Right lobe of liver (tissue), 6 donors: ENCODE data around the gene COA5. TPM values are rescaled to one million over a fixed set of nuclear protein-coding genes. Genes with fewer than 3 reads are reported as not detected.

Source experiments
- ATAC-seq, 4 donors: fragments of 200-7000 bp; cut with Tn5 transposase; one replicate each; pipeline ENCODE4 v1.9.1; 2020; ENCODE audit warnings: mild to moderate bottlenecking in 4 of 4, moderate library complexity in 4 of 4
- DNase-seq, 3 donors: peaks; one replicate each; pipeline ENCODE4 v3.0.0-alpha.2; 2020
- H3K27ac ChIP-seq, 3 donors: fragments of 200-600 bp; one replicate each; pipeline ENCODE4 v1.8.0; 2022
- H3K27me3 ChIP-seq, 2 donors: fragments of 200-600 bp; one replicate each; pipeline ENCODE4 v1.8.0; 2022
- H3K36me3 ChIP-seq, 4 donors: fragments of 200-600 bp; sonication (generic) in 1 of 4; one replicate each; pipeline versions ENCODE4 v1.5.1 to v1.8.0; 2017 to 2022; ENCODE audit warnings: control low read depth in 1 of 4
- H3K4me1 ChIP-seq, 4 donors: fragments of 200-600 bp; sonication (generic) in 1 of 4; one replicate each; pipeline versions ENCODE4 v1.5.1 to v1.8.0; 2017 to 2022; ENCODE audit warnings: control low read depth in 1 of 4
- H3K4me3 ChIP-seq, 3 donors: fragments of 200-600 bp; one replicate each; pipeline ENCODE4 v1.8.0; 2022
- H3K9me3 ChIP-seq, 4 donors: fragments of 200-600 bp; sonication (generic) in 1 of 4; one replicate each; pipeline versions ENCODE4 v1.5.1 to v1.8.0; 2017 to 2022; ENCODE audit warnings: control low read depth in 1 of 4
- CTCF ChIP-seq, 4 donors: fragments of 200-600 bp in 3 of 4; fragments of 450-650 bp in 1 of 4; IDR thresholded peaks; one replicate each; pipeline versions ENCODE4 v1.5.1 to v1.8.0; 2016 to 2022; ENCODE audit warnings: antibody characterized with exemption in 4 of 4, mild to moderate bottlenecking in 2 of 4
- POLR2A ChIP-seq: fragments of 450-650 bp; IDR thresholded peaks from one replicate; pipeline ENCODE4 v1.6.1; 2017; ENCODE audit warnings: antibody characterized with exemption, mild to moderate bottlenecking
- WGBS: methylation state at CpG from one replicate; pipeline ENCODE4 v1.1.6; 2018; ENCODE audit warnings: low coverage, low lambda C conversion rate; ENCODE audit not compliant: insufficient coverage; ENCODE audit errors: missing lambda C conversion rate; 5-methylcytosine and 5-hydroxymethylcytosine counted together
- intact Hi-C, 2 donors: fragments of 100-400 bp; cut with DNase I; formaldehyde crosslinking; loops; one replicate each; pipeline versions ENCODE4 v1.11.2 to v1.14.1; 2022
- total RNA-seq, 6 experiments: library from RNA; depleted of rRNA in 2 of 6; stranded (reverse); fragments of >200 nt in 2 of 6; fragmentation: NEBNext Ultra II Directional in 3 of 6; extraction: Animal tissue kit (Norgen Biotek cat#: 25700) in 3 of 6; gene quantifications; one replicate each; pipeline versions ENCODE4 v1.1.0 to v1.2.4, GENCODE V29; 2016 to 2023
- donor health status: DM: no; HTN: yes; CAD: no.
- donor health status: DM: no; HTN: no; CAD: no.
- donor health status: DM: no; HTN: no; CAD: no.
- donor health status: DM: no; HTN: yes; CAD: no.
- donor health status: DM: no; HTN: yes; CAD: no.

Gene COA5
- total RNA-seq, 6 experiments from 2014 or later, result 12.9 to 23.0 (median 16.7) TPM

DNA sequence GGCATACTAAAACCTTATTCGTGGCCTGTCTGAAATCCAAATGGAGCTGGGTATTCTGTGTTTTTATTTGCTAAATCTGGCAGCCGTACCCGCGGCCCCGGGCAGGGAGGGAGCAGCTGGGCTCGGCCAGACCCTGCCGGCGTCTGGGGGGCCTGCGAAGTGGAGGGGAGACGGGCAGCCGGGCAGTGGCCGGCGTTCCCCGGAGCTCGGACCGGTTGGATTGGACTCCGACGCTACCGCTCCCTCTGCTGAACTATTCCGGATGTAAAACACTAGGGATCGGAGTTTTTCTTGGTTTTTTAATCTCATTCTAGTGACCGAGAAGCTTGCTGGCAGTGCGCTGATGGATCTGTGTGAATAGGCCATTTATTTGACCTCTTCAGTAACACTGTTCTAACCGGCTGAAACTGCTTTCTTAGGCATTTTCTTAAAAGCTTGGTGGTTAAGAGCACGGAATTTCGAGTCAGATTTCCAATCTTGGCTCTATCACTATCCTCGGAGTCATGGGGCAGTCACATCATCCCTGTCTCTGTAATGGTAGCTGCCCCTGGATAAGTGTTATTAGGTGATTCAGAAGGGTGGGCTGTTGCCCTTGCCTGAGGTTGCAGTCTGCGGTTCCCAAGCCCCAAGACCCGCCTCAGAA is 771 bp upstream of the COA5 start:
- peak; percentile 26 to 49 (median 36) for ATAC-seq
- peaks cover 0 to 37% (median 15%) of the 10 kb centered on the region in 4 donors for H3K36me3 ChIP-seq
- WGBS, result 3% methylated on average over 18 of the region's 29 CpGs
- H3K4me1 ChIP-seq, result peaks cover 0 to 34% (median 14%) of the 10 kb centered on the region in 4 donors
- no peaks in the 10 kb centered on the region for H3K27me3 ChIP-seq
- TF ChIP-seq POLR2A, result no peak
- no peak for TF ChIP-seq CTCF (IDR thresholded peaks at IDR 0.05)
- no peaks in the 10 kb centered on the region for H3K9me3 ChIP-seq
- intact Hi-C loops, result no loop called here
- DNase-seq, result peak in 1 of 3 donors; percentile 41
- peak overlapping the region; percentile 92 to 94 (median 93) for H3K27ac ChIP-seq
- peak overlapping the region; percentile 90 to 95 (median 92) for H3K4me3 ChIP-seq

- Histone ChIP-seq H3K4me3 (peak overlapping the region; percentile 90 to 95 (median 92)), H3K27ac (peak overlapping the region; percentile 92 to 94 (median 93)), H3K27me3 (no peaks in the 10 kb centered on the region), H3K36me3 (peaks cover 0 to 30% (median 11%) of the 10 kb centered on the region in 4 donors), H3K9me3 (no peaks in the 10 kb centered on the region), H3K4me1 (peaks cover 0 to 34% (median 14%) of the 10 kb centered on the region in 4 donors)
- no peak for TF ChIP-seq POLR2A
- 1% methylated on average over 3 of the region's 7 CpGs for WGBS
- intact Hi-C loops, result no loop called here
- peak; percentile 27 to 56 (median 46) for ATAC-seq
- no peak for DNase-seq
Observed at GRCh38 chr2:98607741-98608115, 584 bp downstream of the COA5 start.

DNA sequence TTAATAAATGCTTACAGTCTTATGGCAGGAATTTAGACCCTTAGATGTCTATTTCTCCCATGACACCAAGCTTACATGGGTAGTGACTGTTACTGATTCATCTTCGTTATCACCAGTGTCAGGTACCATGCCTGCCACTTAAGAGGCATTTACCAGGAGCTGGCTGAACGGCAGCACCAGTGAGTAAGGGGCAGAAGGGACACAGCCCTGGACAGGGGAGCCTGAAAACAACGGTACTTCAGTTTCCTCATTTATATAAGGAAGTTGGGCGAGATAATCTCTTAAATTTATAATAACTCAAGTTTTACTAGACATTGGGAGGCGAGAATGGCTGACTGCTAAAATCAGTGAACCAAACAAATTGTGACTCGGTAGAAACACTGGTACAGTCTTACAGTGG is 1.2 kb downstream of the COA5 start:
- no peak for ATAC-seq
- no peak for DNase-seq
- H3K9me3 ChIP-seq, result no peaks in the 10 kb centered on the region
- TF ChIP-seq CTCF (IDR thresholded peaks at IDR 0.05), result no peak
- TF ChIP-seq POLR2A, result no peak
- H3K27ac ChIP-seq, result no peak overlapping the region
- WGBS, result 62% methylated on average over 6 of the region's 6 CpGs
- H3K36me3 ChIP-seq, result peaks cover 0 to 30% (median 9%) of the 10 kb centered on the region in 4 donors
- no peaks in the 10 kb centered on the region for H3K27me3 ChIP-seq
- peaks cover 0 to 34% (median 14%) of the 10 kb centered on the region in 4 donors for H3K4me1 ChIP-seq
- intact Hi-C loops, result no loop called here
- peak overlapping the region in 2 of 3 donors; percentile 90 to 92 for H3K4me3 ChIP-seq

GRCh38 chr2:98606431-98606830 is 1.9 kb downstream of the COA5 start:
- WGBS, result 90% methylated on average over 7 of the region's 7 CpGs
- H3K4me1 ChIP-seq, result peaks cover 0 to 34% (median 14%) of the 10 kb centered on the region in 4 donors
- H3K27me3 ChIP-seq, result no peaks in the 10 kb centered on the region
- intact Hi-C loops, result no loop called here
- DNase-seq, result no peak
- no peak overlapping the region for H3K4me3 ChIP-seq
- no peak for ATAC-seq
- no peak overlapping the region for H3K27ac ChIP-seq
- peaks cover 0 to 32% (median 9%) of the 10 kb centered on the region in 4 donors for H3K36me3 ChIP-seq
- no peak for TF ChIP-seq POLR2A
- no peaks in the 10 kb centered on the region for H3K9me3 ChIP-seq

- Histone ChIP-seq H3K36me3 (peaks cover 0 to 32% (median 10%) of the 10 kb centered on the region in 4 donors), H3K4me3 (no peak overlapping the region), H3K27ac (no peak overlapping the region), H3K4me1 (peaks cover 0 to 21% (median 10%) of the 10 kb centered on the region in 4 donors), H3K27me3 (no peaks in the 10 kb centered on the region), H3K9me3 (no peaks in the 10 kb centered on the region)
- intact Hi-C loops, result no loop called here
- TF ChIP-seq CTCF (IDR thresholded peaks at IDR 0.05) (no peak), POLR2A (no peak)
- ATAC-seq (no peak), DNase-seq (no peak)
- 77% methylated on average over 2 of the region's 3 CpGs for WGBS
Observed at GRCh38 chr2:98605076-98605475, 3.2 kb downstream of the COA5 start.
